Lower lobe of right lung (tissue), 2 donors: Measurements from ENCODE around the gene RCOR1. TPM values are rescaled to one million over a fixed set of nuclear protein-coding genes. Genes with fewer than 3 reads are reported as not detected.

Experiments
- ATAC-seq, 2 donors: fragments of 200-7000 bp; cut with Tn5 transposase; one replicate each; pipeline ENCODE4 v1.9.1; 2020 to 2022; ENCODE audit warnings: mild to moderate bottlenecking in 2 of 2, moderate library complexity in 2 of 2
- DNase-seq: peaks from one replicate; pipeline ENCODE4 v3.0.0-alpha.2; 2020
- H3K27ac ChIP-seq: fragments of 200-600 bp; one replicate; pipeline ENCODE4 v1.8.0; 2022
- H3K27me3 ChIP-seq: fragments of 200-600 bp; one replicate; pipeline ENCODE4 v1.8.0; 2022; ENCODE audit warnings: low read depth
- H3K36me3 ChIP-seq: fragments of 200-600 bp; one replicate; pipeline ENCODE4 v1.8.0; 2022; ENCODE audit warnings: mild to moderate bottlenecking
- H3K4me1 ChIP-seq: fragments of 200-600 bp; one replicate; pipeline ENCODE4 v1.8.0; 2022
- H3K4me3 ChIP-seq: fragments of 200-600 bp; one replicate; pipeline ENCODE4 v1.8.0; 2022; ENCODE audit warnings: mild to moderate bottlenecking
- H3K9me3 ChIP-seq: fragments of 200-600 bp; one replicate; pipeline ENCODE4 v1.8.0; 2022
- intact Hi-C: fragments of 100-400 bp; cut with DNase I; formaldehyde crosslinking; loops from one replicate; pipeline ENCODE4 v1.11.0; 2022
- total RNA-seq: library from RNA; stranded (reverse); fragmentation: NEBNext Ultra II Directional; extraction: Animal tissue kit (Norgen Biotek cat#: 25700); gene quantifications from one replicate; pipeline ENCODE4 v1.2.1, GENCODE V29; 2021
- TF ChIP-seq, protein P1 (sequence below): fragments of 200-600 bp; IDR thresholded peaks from one replicate; pipeline ENCODE4 v1.8.0; 2022; ENCODE audit warnings: antibody characterized with exemption, mild to moderate bottlenecking
- donor health status: DM: no; HTN: yes; CAD: no; lungs with severe emphysema.

Gene RCOR1
- total RNA-seq, 1 donor from 2014 or later, result 53.6 TPM

DNA sequence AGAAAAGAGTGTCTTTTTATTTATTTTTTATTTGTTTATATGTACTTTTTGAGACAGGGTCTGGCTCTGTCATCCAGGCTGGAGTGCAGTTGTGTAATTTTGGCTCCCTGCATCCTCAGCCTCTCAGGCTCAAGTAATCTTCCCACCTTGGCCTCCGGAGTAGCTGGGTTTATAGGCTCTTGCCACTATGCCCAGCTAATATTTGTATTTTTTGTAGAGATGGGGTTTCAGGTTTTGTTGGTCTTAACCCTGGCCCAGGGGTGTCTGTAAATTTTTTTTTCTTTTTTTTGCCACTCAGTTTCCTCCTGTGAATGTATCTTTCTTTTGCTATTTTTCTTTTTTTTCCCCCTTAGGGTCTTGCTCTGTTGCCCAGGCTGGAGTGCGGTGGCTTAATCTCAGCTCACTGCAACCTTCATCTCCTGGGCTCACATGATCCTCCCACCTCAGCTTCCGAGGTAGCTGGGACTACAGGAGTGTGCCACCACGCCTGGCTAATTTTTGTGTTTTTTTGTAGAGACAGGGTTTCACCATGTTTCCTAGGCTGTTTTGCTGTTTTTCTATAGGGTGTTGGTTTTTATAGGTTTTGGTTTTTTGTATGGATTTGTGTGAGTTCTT is 11.0 kb downstream of the RCOR1 start:
- H3K27me3 ChIP-seq, result no peaks in the 10 kb centered on the region
- no peaks in the 10 kb centered on the region for H3K9me3 ChIP-seq
- no peak overlapping the region for H3K4me3 ChIP-seq
- DNase-seq (no peak), ATAC-seq (peak; percentile 7 to 80)
- peak overlapping the region; percentile 51 for H3K27ac ChIP-seq
- TF ChIP-seq, protein P1, sequence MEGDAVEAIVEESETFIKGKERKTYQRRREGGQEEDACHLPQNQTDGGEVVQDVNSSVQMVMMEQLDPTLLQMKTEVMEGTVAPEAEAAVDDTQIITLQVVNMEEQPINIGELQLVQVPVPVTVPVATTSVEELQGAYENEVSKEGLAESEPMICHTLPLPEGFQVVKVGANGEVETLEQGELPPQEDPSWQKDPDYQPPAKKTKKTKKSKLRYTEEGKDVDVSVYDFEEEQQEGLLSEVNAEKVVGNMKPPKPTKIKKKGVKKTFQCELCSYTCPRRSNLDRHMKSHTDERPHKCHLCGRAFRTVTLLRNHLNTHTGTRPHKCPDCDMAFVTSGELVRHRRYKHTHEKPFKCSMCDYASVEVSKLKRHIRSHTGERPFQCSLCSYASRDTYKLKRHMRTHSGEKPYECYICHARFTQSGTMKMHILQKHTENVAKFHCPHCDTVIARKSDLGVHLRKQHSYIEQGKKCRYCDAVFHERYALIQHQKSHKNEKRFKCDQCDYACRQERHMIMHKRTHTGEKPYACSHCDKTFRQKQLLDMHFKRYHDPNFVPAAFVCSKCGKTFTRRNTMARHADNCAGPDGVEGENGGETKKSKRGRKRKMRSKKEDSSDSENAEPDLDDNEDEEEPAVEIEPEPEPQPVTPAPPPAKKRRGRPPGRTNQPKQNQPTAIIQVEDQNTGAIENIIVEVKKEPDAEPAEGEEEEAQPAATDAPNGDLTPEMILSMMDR, result no peak
- intact Hi-C loops, result no loop called here
- no peaks in the 10 kb centered on the region for H3K36me3 ChIP-seq
- H3K4me1 ChIP-seq, result peaks cover 46% of the 10 kb centered on the region

DNA sequence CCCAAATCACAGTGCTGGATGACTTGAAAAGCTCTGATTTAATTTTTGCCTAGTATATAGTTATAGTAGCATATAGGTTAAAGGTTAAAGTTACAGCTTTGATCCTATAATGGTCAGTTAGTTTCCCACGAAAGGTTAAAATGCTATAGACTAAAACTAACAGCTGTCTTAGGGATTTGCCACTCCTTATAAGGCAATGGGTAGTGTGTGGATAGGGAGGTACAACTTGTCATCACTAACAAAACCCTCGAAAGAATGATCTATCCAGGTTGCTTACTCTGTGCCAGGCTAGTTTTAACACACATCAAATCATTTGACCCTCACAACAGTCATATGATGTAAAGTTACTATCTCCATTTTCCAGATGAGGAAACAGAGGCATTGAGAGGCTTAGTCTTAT is 11.7 kb downstream of the RCOR1 start:
- H3K27me3 ChIP-seq, result no peaks in the 10 kb centered on the region
- H3K4me1 ChIP-seq, result peaks cover 46% of the 10 kb centered on the region

GRCh38 chr14:102605029-102605428 is 12.6 kb downstream of the RCOR1 start:
- ATAC-seq, result peak; percentile 46 to 47
- H3K36me3 ChIP-seq, result no peaks in the 10 kb centered on the region
- H3K27me3 ChIP-seq, result no peaks in the 10 kb centered on the region
- H3K27ac ChIP-seq, result peak overlapping the region; percentile 62
- no peak for DNase-seq
- no peaks in the 10 kb centered on the region for H3K9me3 ChIP-seq
- H3K4me1 ChIP-seq, result peaks cover 41% of the 10 kb centered on the region
- TF ChIP-seq, protein P1, result no peak
- intact Hi-C loops, result no loop called here
- no peak overlapping the region for H3K4me3 ChIP-seq

More for the DNA sequence above, 11.7 kb downstream of the RCOR1 start:
- DNase-seq (no peak), ATAC-seq (no peak)
- intact Hi-C loops, result no loop called here
- TF ChIP-seq, protein P1, result no peak
- no peaks in the 10 kb centered on the region for H3K36me3 ChIP-seq
- no peak overlapping the region for H3K4me3 ChIP-seq
- no peaks in the 10 kb centered on the region for H3K9me3 ChIP-seq
- peak overlapping the region; percentile 62 for H3K27ac ChIP-seq

- Histone ChIP-seq H3K4me1 (peaks cover 42% of the 10 kb centered on the region), H3K9me3 (no peaks in the 10 kb centered on the region), H3K36me3 (no peaks in the 10 kb centered on the region), H3K27me3 (no peaks in the 10 kb centered on the region), H3K4me3 (no peak overlapping the region), H3K27ac (no peak overlapping the region)
- no peak for ATAC-seq
- TF ChIP-seq, protein P1, result no peak
- intact Hi-C loops, result no loop called here
- no peak for DNase-seq
These were observed 13.8 kb downstream of the RCOR1 start for GRCh38 chr14:102606296-102606695.

DNA sequence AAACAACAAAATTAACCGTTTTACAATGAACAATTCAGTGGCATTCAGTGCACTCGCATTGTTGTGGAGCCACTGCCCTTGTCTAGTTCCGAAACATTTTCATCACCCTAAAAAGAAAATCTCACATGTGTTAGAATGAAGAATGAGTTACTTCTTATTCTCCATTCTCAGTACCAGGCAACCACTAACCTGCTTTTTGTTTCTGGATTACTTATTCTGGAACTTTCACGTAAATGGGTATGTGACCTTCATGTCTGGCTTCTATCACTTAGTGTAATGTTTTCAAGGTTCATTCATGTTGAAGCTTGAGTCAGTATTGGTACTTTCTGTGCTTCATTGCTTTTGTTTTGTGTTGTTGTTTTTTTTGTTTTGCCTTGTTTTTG is 15.6 kb downstream of the RCOR1 start:
- no peak for DNase-seq
- TF ChIP-seq, protein P1, result no peak
- Histone ChIP-seq H3K27ac (no peak overlapping the region), H3K36me3 (no peaks in the 10 kb centered on the region), H3K27me3 (no peaks in the 10 kb centered on the region), H3K4me1 (peaks cover 31% of the 10 kb centered on the region), H3K4me3 (no peak overlapping the region), H3K9me3 (no peaks in the 10 kb centered on the region)
- ATAC-seq, result no peak
- intact Hi-C loops, result no loop called here
